Activated naive CD4-positive, alpha-beta T cell (primary cell): ENCODE data around the gene GSX1.

ENCODE experiments used
- DNase-seq, 4 experiments: peaks; one replicate each; lab custom pipeline; 2025; lab: John Stamatoyannopoulos, UW

GSX1 gene

DNA sequence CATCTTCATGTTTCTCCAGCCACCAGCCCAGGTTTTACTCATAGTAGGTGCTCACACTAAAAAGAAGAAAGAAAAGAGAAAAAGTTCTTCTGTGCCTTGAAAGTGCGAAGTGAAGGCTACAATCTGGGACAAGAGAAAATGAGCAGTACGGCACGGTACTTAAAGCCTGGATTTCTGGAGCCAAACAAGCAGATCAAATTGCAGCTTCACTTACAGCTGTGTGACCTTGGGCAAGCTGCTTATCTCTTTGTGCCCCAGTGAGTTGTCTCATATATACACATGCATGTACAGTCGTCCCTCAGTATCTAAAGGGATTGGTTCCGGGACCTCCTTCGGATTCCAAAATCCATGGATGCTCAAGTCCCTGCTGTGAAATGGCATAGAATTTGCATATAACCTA, 41.8 kb downstream of the GSX1 start:
- DNase-seq = no peak

DNA sequence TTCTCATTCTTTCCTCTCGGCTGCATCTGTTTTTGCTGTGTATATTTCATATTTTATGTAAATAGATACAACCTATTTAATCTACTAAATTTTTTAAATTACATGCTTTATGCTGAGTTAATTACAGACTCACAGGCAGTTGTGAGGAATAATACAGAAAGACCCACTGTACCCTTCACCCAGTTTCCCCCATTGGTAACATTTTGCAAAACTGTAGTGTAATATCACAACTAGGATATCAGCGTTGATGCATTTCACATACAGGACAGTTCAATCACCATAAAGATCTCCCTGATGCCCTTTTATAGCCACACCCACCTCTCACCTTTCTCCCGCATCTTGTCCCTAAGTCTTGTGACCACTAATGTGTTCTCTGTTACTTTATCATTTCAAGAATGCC, 43.5 kb downstream of the GSX1 start:
- no peak for DNase-seq

DNA sequence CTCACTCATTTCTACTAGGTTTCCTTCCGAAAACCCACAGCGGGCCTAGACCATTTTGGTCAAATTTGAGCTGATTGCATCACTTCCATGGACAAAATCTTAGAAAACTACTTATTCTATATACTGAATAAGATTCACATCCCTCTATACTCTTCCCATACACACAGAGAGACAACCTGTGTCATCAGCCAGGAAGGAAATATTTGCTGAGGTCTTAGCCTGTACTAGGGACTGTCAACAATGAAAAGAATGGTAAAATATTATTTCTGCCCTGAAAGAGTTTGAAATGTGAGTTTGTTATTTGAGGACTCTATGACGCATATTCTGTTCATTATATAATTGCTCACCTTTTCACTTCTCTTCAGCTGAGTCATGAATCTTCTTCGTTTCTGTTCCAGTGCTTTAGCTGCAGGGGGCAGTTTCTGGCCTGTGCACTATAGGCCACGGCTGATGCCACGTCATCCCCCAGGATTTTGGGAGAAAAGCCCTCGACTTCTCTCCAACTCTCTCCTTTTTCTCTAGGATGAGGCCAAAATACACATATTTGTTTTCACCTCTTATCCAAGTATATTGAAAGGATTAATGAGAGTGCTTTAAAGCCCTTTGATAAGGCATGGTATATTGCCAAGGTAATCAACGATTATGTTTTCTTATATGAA, 47.7 kb downstream of the GSX1 start:
- DNase-seq = no peak

DNA sequence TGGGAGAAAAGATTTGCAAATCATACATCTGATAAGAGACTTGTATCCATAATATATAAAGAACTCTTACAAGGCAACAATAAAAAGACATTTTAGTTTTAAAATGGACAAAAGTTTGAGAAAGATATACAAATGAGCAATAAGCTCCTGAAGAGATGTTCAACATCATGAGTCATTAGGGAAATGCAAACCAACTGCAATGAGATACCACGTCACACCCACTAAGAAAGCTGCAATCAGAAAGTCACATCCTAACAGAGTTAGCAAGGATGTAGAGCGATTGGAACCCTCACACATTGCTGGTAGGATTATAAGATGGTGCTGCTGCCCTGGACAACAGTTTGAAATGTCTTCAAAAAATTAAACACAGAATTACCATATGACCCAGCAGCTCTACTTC, 50.3 kb downstream of the GSX1 start:
- DNase-seq = no peak
